Sigmoid colon (tissue), 7 donors: Measurements from ENCODE around the gene GHDC. TPM values are rescaled to one million over a fixed set of nuclear protein-coding genes. Genes with fewer than 3 reads are reported as not detected.

ENCODE experiments used
- DNase-seq: peaks from one replicate; pipeline ENCODE4 v3.0.0-alpha.2; 2019
- H3K27ac ChIP-seq, 4 donors: fragments of 200-600 bp; sonication (generic); one replicate each; pipeline ENCODE4 v1.5.1; 2016 to 2019; ENCODE audit warnings: mild to moderate bottlenecking in 1 of 4
- H3K27me3 ChIP-seq, 3 donors: fragments of 200-600 bp; sonication (generic); one replicate each; pipeline ENCODE4 v1.5.1; 2019; ENCODE audit warnings: mild to moderate bottlenecking in 1 of 3
- H3K36me3 ChIP-seq, 4 donors: fragments of 200-600 bp; sonication (generic); one replicate each; pipeline ENCODE4 v1.5.1; 2016 to 2019
- H3K4me1 ChIP-seq, 4 donors: fragments of 200-600 bp; sonication (generic); one replicate each; pipeline ENCODE4 v1.5.1; 2017 to 2019
- H3K4me3 ChIP-seq, 4 donors: fragments of 200-600 bp; sonication (generic); one replicate each; pipeline ENCODE4 v1.5.1; 2017 to 2019; ENCODE audit warnings: mild to moderate bottlenecking in 2 of 4, moderate library complexity in 1 of 4
- H3K9me3 ChIP-seq, 4 donors: fragments of 200-600 bp in 3 of 4; sonication (generic) in 3 of 4; one replicate each; pipeline versions ENCODE4 v1.5.1 to v1.6.1; 2013 to 2019
- CTCF ChIP-seq, 4 experiments: fragments of 450-650 bp in 3 of 4; fragments of 200-600 bp in 1 of 4; IDR thresholded peaks; one replicate each; pipeline ENCODE4 v1.5.1; 2016 to 2019; ENCODE audit warnings: antibody characterized with exemption in 4 of 4, mild to moderate bottlenecking in 3 of 4, moderate library complexity in 2 of 4
- EP300 ChIP-seq, 4 donors: sonication (generic); formaldehyde crosslinking; IDR thresholded peaks; one replicate each; pipeline ENCODE4 v1.6.1; 2017; ENCODE audit warnings: antibody characterized with exemption in 4 of 4
- POLR2A ChIP-seq, 2 donors: fragments of 450-650 bp; IDR thresholded peaks; one replicate each; pipeline ENCODE4 v1.6.1; 2016; ENCODE audit warnings: antibody characterized with exemption in 2 of 2, mild to moderate bottlenecking in 2 of 2, moderate library complexity in 2 of 2
- POLR2AphosphoS5 ChIP-seq, 4 donors: sonication (generic); formaldehyde crosslinking; IDR thresholded peaks; one replicate each; pipeline ENCODE4 v1.6.1; 2017; ENCODE audit warnings: antibody characterized with exemption in 4 of 4
- WGBS, 2 donors: extraction: QIAGEN DNeasy Blood & Tissue Kit; methylation state at CpG; one replicate each; pipeline ENCODE4 v1.1.7; 2013; 5-methylcytosine and 5-hydroxymethylcytosine counted together
- intact Hi-C: fragments of 100-400 bp; cut with DNase I; formaldehyde crosslinking; loops from one replicate; pipeline ENCODE4 v1.15.1; 2023
- polyA plus RNA-seq, 3 donors: library from polyadenylated mRNA; stranded (reverse); fragments of 200-250 nt; gene quantifications; one replicate each; pipeline ENCODE4 v1.2.3, GENCODE V29; 2013
- total RNA-seq, 4 donors: library from RNA; depleted of rRNA; stranded (reverse); fragments of >200 nt; gene quantifications; one replicate each; pipeline ENCODE4 v1.1.0, GENCODE V29; 2016
- donor health status: healthy with polysubstance abuse.
- donor health status: Bipolar disorder and iron deficiency.
- donor health status: healthy.

The GHDC gene
- total and polyA plus RNA-seq, 7 donors, result 5.8 to 76.0 (median 32.1) TPM

GRCh38 chr17:42174126-42174783, 20.0 kb downstream of the GHDC start:
- Histone ChIP-seq H3K4me1 (no peaks in the 10 kb centered on the region), H3K27ac (no peak overlapping the region), H3K36me3 (no peaks in the 10 kb centered on the region), H3K9me3 (no peaks in the 10 kb centered on the region), H3K4me3 (no peak overlapping the region), H3K27me3 (peaks cover 0 to 6% (median 0%) of the 10 kb centered on the region in 3 donors)
- no peak for DNase-seq
- 64 to 67% methylated on average over 14 of the region's 14 CpGs for WGBS, 2 donors
- TF ChIP-seq POLR2A (IDR thresholded peaks at IDR 0.05), result no peak
- no peak for TF ChIP-seq CTCF (IDR thresholded peaks at IDR 0.05)
- TF ChIP-seq EP300 (IDR thresholded peaks at IDR 0.05), result no peak
- no peak for TF ChIP-seq POLR2AphosphoS5 (IDR thresholded peaks at IDR 0.05)
- intact Hi-C loops, result no loop called here

GRCh38 chr17:42171831-42172230, 22.5 kb downstream of the GHDC start:
- WGBS, 2 donors, result 66 to 70% methylated on average over 11 of the region's 11 CpGs

GRCh38 chr17:42169351-42169750, 24.9 kb downstream of the GHDC start:
- 93 to 95% methylated on average over 29 of the region's 29 CpGs for WGBS, 2 donors
- Histone ChIP-seq H3K4me3 (no peak overlapping the region), H3K9me3 (no peaks in the 10 kb centered on the region), H3K36me3 (no peaks in the 10 kb centered on the region), H3K4me1 (no peaks in the 10 kb centered on the region), H3K27ac (no peak overlapping the region), H3K27me3 (no peaks in the 10 kb centered on the region)
- intact Hi-C loops, result no loop called here
- no peak for TF ChIP-seq POLR2A (IDR thresholded peaks at IDR 0.05)
- no peak for TF ChIP-seq CTCF (IDR thresholded peaks at IDR 0.05)
- TF ChIP-seq EP300 (IDR thresholded peaks at IDR 0.05), result no peak
- TF ChIP-seq POLR2AphosphoS5 (IDR thresholded peaks at IDR 0.05), result no peak
- DNase-seq, result no peak

More at GRCh38 chr17:42171831-42172230, 22.5 kb downstream of the GHDC start:
- intact Hi-C loops, result no loop called here
- no peaks in the 10 kb centered on the region for H3K9me3 ChIP-seq
- no peaks in the 10 kb centered on the region for H3K36me3 ChIP-seq
- no peak overlapping the region for H3K4me3 ChIP-seq
- no peaks in the 10 kb centered on the region for H3K4me1 ChIP-seq
- TF ChIP-seq CTCF (IDR thresholded peaks at IDR 0.05) (no peak), POLR2A (IDR thresholded peaks at IDR 0.05) (no peak), EP300 (IDR thresholded peaks at IDR 0.05) (no peak), POLR2AphosphoS5 (IDR thresholded peaks at IDR 0.05) (no peak)
- no peak for DNase-seq
- H3K27me3 ChIP-seq, result no peaks in the 10 kb centered on the region
- H3K27ac ChIP-seq, result no peak overlapping the region

GRCh38 chr17:42167807-42168206, 26.5 kb downstream of the GHDC start:
- Histone ChIP-seq H3K4me3 (no peak overlapping the region), H3K27ac (no peak overlapping the region), H3K4me1 (no peaks in the 10 kb centered on the region), H3K9me3 (no peaks in the 10 kb centered on the region), H3K27me3 (no peaks in the 10 kb centered on the region), H3K36me3 (no peaks in the 10 kb centered on the region)
- intact Hi-C loops, result no loop called here
- no peak for DNase-seq
- 92 to 93% methylated on average over 8 of the region's 8 CpGs for WGBS, 2 donors
- TF ChIP-seq EP300 (IDR thresholded peaks at IDR 0.05), result no peak
- no peak for TF ChIP-seq CTCF (IDR thresholded peaks at IDR 0.05)
- TF ChIP-seq POLR2A (IDR thresholded peaks at IDR 0.05), result no peak
- no peak for TF ChIP-seq POLR2AphosphoS5 (IDR thresholded peaks at IDR 0.05)
